ENCODE data around the gene CHRNA4. TPM values are rescaled to one million over a fixed set of nuclear protein-coding genes. Genes with fewer than 3 reads are reported as not detected.

Gene CHRNA4
- total RNA-seq = under 1 TPM in 1 of 4 donors, not detected in 3; 0.20 TPM

- intact Hi-C loops (cut with DNase I; ENCODE audit: low total_unique reads) (no loop called here), in situ Hi-C loops (cut with MboI; ENCODE audit: low pct_ligation_motif_present in 1 of 4, low pct_unique_long_range_greater_than_20kb in 1 of 4, low sequenced_read_pairs in 3 of 4) (no loop called here)
- Histone ChIP-seq H3K4me3 (no peak within 1 kb of the TSS), H3K9me3 (no peaks in the 10 kb centered on the region), H3K27me3 (peaks cover 64% of the 10 kb centered on the region), H3K27ac (no peak within 1 kb of the TSS), H3K4me1 (peaks cover 0 to 6% (median 2%) of the 10 kb centered on the region in 4 donors), H3K36me3 (no peaks in the 10 kb centered on the region)
- TF ChIP-seq CTCF (IDR thresholded peaks at IDR 0.05) (no peak), POLR2A (IDR thresholded peaks at IDR 0.05) (no peak), EP300 (IDR thresholded peaks at IDR 0.05; ENCODE audit: low read depth) (no peak), POLR2AphosphoS5 (IDR thresholded peaks at IDR 0.05) (no peak)
- DNase-seq = no peak
- 13% methylated on average over 34 of the region's 79 CpGs; no CpG with 5 or more reads in 1 of the 2 donors for WGBS, 2 donors (ENCODE audit: low coverage in 1 of 2)
Observed at GRCh38 chr20:63360850-63361518, at the start of gene CHRNA4. TSS of gene CHRNA4 (minus strand) at chr20:63361349. CDS start at chr20:63361165, 184 bp downstream.

- in situ Hi-C loops (cut with MboI; ENCODE audit: low pct_ligation_motif_present in 1 of 4, low pct_unique_long_range_greater_than_20kb in 1 of 4, low sequenced_read_pairs in 3 of 4) (no loop called here), intact Hi-C loops (cut with DNase I; ENCODE audit: low total_unique reads) (no loop called here)
- TF ChIP-seq CTCF (IDR thresholded peaks at IDR 0.05) (no peak), POLR2AphosphoS5 (IDR thresholded peaks at IDR 0.05) (no peak), EP300 (IDR thresholded peaks at IDR 0.05; ENCODE audit: low read depth) (no peak), POLR2A (IDR thresholded peaks at IDR 0.05) (no peak)
- Histone ChIP-seq H3K9me3 (no peaks in the 10 kb centered on the region), H3K4me1 (no peaks in the 10 kb centered on the region), H3K27me3 (peaks cover 13% of the 10 kb centered on the region), H3K4me3 (no peak overlapping the region), H3K27ac (no peak overlapping the region), H3K36me3 (no peaks in the 10 kb centered on the region)
- no peak for DNase-seq
- 88% methylated on average over 19 of the region's 23 CpGs; no CpG with 5 or more reads in 1 of the 2 donors for WGBS, 2 donors (ENCODE audit: low coverage in 1 of 2)
Observed at GRCh38 chr20:63409834-63410435, 48.8 kb upstream of the CHRNA4 start.

- no peak for DNase-seq
- TF ChIP-seq CTCF (IDR thresholded peaks at IDR 0.05) = no peak
- TF ChIP-seq POLR2AphosphoS5 (IDR thresholded peaks at IDR 0.05) = no peak
- Histone ChIP-seq H3K27ac (no peak overlapping the region), H3K4me3 (no peak overlapping the region), H3K36me3 (no peaks in the 10 kb centered on the region), H3K4me1 (no peaks in the 10 kb centered on the region), H3K27me3 (peaks cover 7% of the 10 kb centered on the region), H3K9me3 (no peaks in the 10 kb centered on the region)
- 84% methylated on average over 18 of the region's 21 CpGs; no CpG with 5 or more reads in 1 of the 2 donors for WGBS, 2 donors (ENCODE audit: low coverage in 1 of 2)
- in situ Hi-C loops (cut with MboI; ENCODE audit: low pct_ligation_motif_present in 1 of 4, low pct_unique_long_range_greater_than_20kb in 1 of 4, low sequenced_read_pairs in 3 of 4) = no loop called here
- intact Hi-C loops (cut with DNase I; ENCODE audit: low total_unique reads) = no loop called here
Observed at GRCh38 chr20:63409066-63409833, 48.1 kb upstream of the CHRNA4 start.

- intact Hi-C loops (cut with DNase I; ENCODE audit: low total_unique reads) = no loop called here
- Histone ChIP-seq H3K27ac (no peak overlapping the region), H3K9me3 (no peaks in the 10 kb centered on the region), H3K36me3 (no peaks in the 10 kb centered on the region), H3K4me3 (no peak overlapping the region), H3K4me1 (no peaks in the 10 kb centered on the region), H3K27me3 (peaks cover 7% of the 10 kb centered on the region)
- DNase-seq = no peak
- WGBS, 2 donors (ENCODE audit: low coverage in 1 of 2) = 80 to 88% methylated on average over 1 to 21 of the region's 21 CpGs
- TF ChIP-seq EP300 (IDR thresholded peaks at IDR 0.05; ENCODE audit: low read depth) = no peak
- no peak for TF ChIP-seq CTCF (IDR thresholded peaks at IDR 0.05)
- TF ChIP-seq POLR2A (IDR thresholded peaks at IDR 0.05) = no peak
- TF ChIP-seq POLR2AphosphoS5 (IDR thresholded peaks at IDR 0.05) = no peak
- in situ Hi-C loops (cut with MboI; ENCODE audit: low pct_ligation_motif_present in 1 of 4, low pct_unique_long_range_greater_than_20kb in 1 of 4, low sequenced_read_pairs in 3 of 4) = no loop called here
Observed at GRCh38 chr20:63408684-63409046, 47.5 kb upstream of the CHRNA4 start.
